Measurements from ENCODE around the gene OR3A3.
"Not testable (repeated sequence)": the region's sequence is repeated elsewhere in the genome, so short reads cannot be mapped to it uniquely, and the experiment has no call there.

OR3A3 gene

GRCh38 chr17:3448059-3448665, 37.0 kb downstream of the OR3A3 start:
- H3K36me3 ChIP-seq (ENCODE audit: insufficient read depth, low read length) = no peaks in the 10 kb centered on the region
- H4K20me1 ChIP-seq (ENCODE audit: insufficient read depth, low read length, poor library complexity, severe bottlenecking) = no peaks in the 10 kb centered on the region
- H3F3A ChIP-seq (ENCODE audit: low read depth) = no peaks in the 10 kb centered on the region
- H2AFZ ChIP-seq (ENCODE audit: low read length) = peak overlapping the region; percentile 26; the same call in 1 of the 2 replicates
- no peaks in the 10 kb centered on the region for H3K4me1 ChIP-seq (ENCODE audit: insufficient read depth, low read length, poor library complexity, severe bottlenecking)
- no peak overlapping the region for H3K4me3 ChIP-seq (ENCODE audit: low read length, poor library complexity, severe bottlenecking)
- no peaks in the 10 kb centered on the region for H3K79me2 ChIP-seq (ENCODE audit: insufficient read depth, low read length)
- H3K9me3 ChIP-seq (ENCODE audit: insufficient read depth, low read depth, low read length) = no peaks in the 10 kb centered on the region
- H3K9ac ChIP-seq (ENCODE audit: low read depth, low read length, poor library complexity, severe bottlenecking) = no peak overlapping the region
- no peak for TF ChIP-seq EZH2phosphoT487 (IDR thresholded peaks at IDR 0.05; ENCODE audit: borderline replicate concordance)
- no peak for TF ChIP-seq CTCF (conservative IDR thresholded peaks at IDR 0.05; ENCODE audit: low read length)
- H3K27me3 ChIP-seq (ENCODE audit: insufficient read depth, low read length, poor library complexity, severe bottlenecking) = no peaks in the 10 kb centered on the region
- H3K4me2 ChIP-seq (ENCODE audit: low read depth, low read length, poor library complexity, severe bottlenecking) = no peak overlapping the region
- no peaks in the 10 kb centered on the region for H3K9me2 ChIP-seq (replicated peaks; ENCODE audit: low read depth, low read length)

GRCh38 chr17:3466355-3466754, 55.2 kb downstream of the OR3A3 start:
- not testable (repeated sequence) for H3K4me3 ChIP-seq (ENCODE audit: low read length, poor library complexity, severe bottlenecking); H3K9ac ChIP-seq (ENCODE audit: low read depth, low read length, poor library complexity, severe bottlenecking); H3K27me3 ChIP-seq (ENCODE audit: insufficient read depth, low read length, poor library complexity, severe bottlenecking); H3K4me2 ChIP-seq (ENCODE audit: low read depth, low read length, poor library complexity, severe bottlenecking); H3K36me3 ChIP-seq (ENCODE audit: insufficient read depth, low read length); H3K9me2 ChIP-seq (replicated peaks; ENCODE audit: low read depth, low read length); H2AFZ ChIP-seq (ENCODE audit: low read length); H3K4me1 ChIP-seq (ENCODE audit: insufficient read depth, low read length, poor library complexity, severe bottlenecking); H3K79me2 ChIP-seq (ENCODE audit: insufficient read depth, low read length); H4K20me1 ChIP-seq (ENCODE audit: insufficient read depth, low read length, poor library complexity, severe bottlenecking); H3K9me3 ChIP-seq (ENCODE audit: insufficient read depth, low read depth, low read length); H3F3A ChIP-seq (ENCODE audit: low read depth)

DNA sequence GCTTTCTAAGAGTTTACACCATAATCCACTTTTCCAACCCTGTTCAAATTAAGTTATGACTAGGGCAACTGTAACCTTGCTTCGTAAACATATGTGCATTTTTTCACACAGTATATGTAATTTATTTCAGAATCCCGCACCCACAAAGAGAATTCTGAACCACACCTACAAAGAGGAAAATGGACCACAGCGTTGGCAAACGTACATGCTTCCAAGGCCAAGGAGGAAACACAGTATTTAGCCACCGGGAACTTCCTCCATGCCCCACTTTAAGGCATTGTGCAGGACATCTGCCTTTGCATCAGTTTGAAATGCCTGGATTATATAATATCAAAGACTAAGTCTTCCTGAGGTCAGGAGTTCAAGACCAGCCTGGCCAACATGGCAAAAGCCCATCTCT, 58.4 kb downstream of the OR3A3 start:
- Histone ChIP-seq H4K20me1 (ENCODE audit: insufficient read depth, low read length, poor library complexity, severe bottlenecking) (no peaks in the 10 kb centered on the region), H2AFZ (ENCODE audit: low read length) (no peak overlapping the region), H3K36me3 (ENCODE audit: insufficient read depth, low read length) (no peaks in the 10 kb centered on the region), H3K9me2 (replicated peaks; ENCODE audit: low read depth, low read length) (no peaks in the 10 kb centered on the region), H3K79me2 (ENCODE audit: insufficient read depth, low read length) (no peaks in the 10 kb centered on the region), H3F3A (ENCODE audit: low read depth) (no peaks in the 10 kb centered on the region), H3K4me2 (ENCODE audit: low read depth, low read length, poor library complexity, severe bottlenecking) (no peak overlapping the region), H3K27me3 (ENCODE audit: insufficient read depth, low read length, poor library complexity, severe bottlenecking) (no peaks in the 10 kb centered on the region), H3K9me3 (ENCODE audit: insufficient read depth, low read depth, low read length) (no peaks in the 10 kb centered on the region), H3K9ac (ENCODE audit: low read depth, low read length, poor library complexity, severe bottlenecking) (no peak overlapping the region), H3K4me1 (ENCODE audit: insufficient read depth, low read length, poor library complexity, severe bottlenecking) (no peaks in the 10 kb centered on the region), H3K4me3 (ENCODE audit: low read length, poor library complexity, severe bottlenecking) (no peak overlapping the region)
- TF ChIP-seq EZH2phosphoT487 (IDR thresholded peaks at IDR 0.05; ENCODE audit: borderline replicate concordance) = no peak
- no peak for TF ChIP-seq CTCF (conservative IDR thresholded peaks at IDR 0.05; ENCODE audit: low read length)

- H3K9me2 ChIP-seq (replicated peaks; ENCODE audit: low read depth, low read length) = no peaks in the 10 kb centered on the region
- H3K4me2 ChIP-seq (ENCODE audit: low read depth, low read length, poor library complexity, severe bottlenecking) = no peak within 1 kb of the TSS
- no peak for TF ChIP-seq EZH2phosphoT487 (IDR thresholded peaks at IDR 0.05; ENCODE audit: borderline replicate concordance)
- no peak for TF ChIP-seq CTCF (conservative IDR thresholded peaks at IDR 0.05; ENCODE audit: low read length)
- no peaks in the 10 kb centered on the region for H3K9me3 ChIP-seq (ENCODE audit: insufficient read depth, low read depth, low read length)
- no peaks in the 10 kb centered on the region for H3K36me3 ChIP-seq (ENCODE audit: insufficient read depth, low read length)
- H3K4me3 ChIP-seq (ENCODE audit: low read length, poor library complexity, severe bottlenecking) = no peak within 1 kb of the TSS
- no peaks in the 10 kb centered on the region for H3K79me2 ChIP-seq (ENCODE audit: insufficient read depth, low read length)
- no peak within 1 kb of the TSS for H3K9ac ChIP-seq (ENCODE audit: low read depth, low read length, poor library complexity, severe bottlenecking)
- H4K20me1 ChIP-seq (ENCODE audit: insufficient read depth, low read length, poor library complexity, severe bottlenecking) = no peaks in the 10 kb centered on the region
- H2AFZ ChIP-seq (ENCODE audit: low read length) = no peak within 1 kb of the TSS
- no peaks in the 10 kb centered on the region for H3F3A ChIP-seq (ENCODE audit: low read depth)
- H3K4me1 ChIP-seq (ENCODE audit: insufficient read depth, low read length, poor library complexity, severe bottlenecking) = peaks cover 4% of the 10 kb centered on the region
- no peaks in the 10 kb centered on the region for H3K27me3 ChIP-seq (ENCODE audit: insufficient read depth, low read length, poor library complexity, severe bottlenecking)
Observed at GRCh38 chr17:3471599-3471998, 60.4 kb downstream of the OR3A3 start, which contains the start of gene SPATA22. Gene SPATA22 (minus strand): TSS chr17:3471819. CDS start chr17:3469325, 2,494 bp downstream.
